Measurements from ENCODE around the gene LRP2. TPM values are rescaled to one million over a fixed set of nuclear protein-coding genes. Genes with fewer than 3 reads are reported as not detected.

LRP2 gene
- polyA plus RNA-seq, 4 donors: 0.01 to 10.4 TPM; not detected in 2

GRCh38 chr2:169302364-169302763, 60.0 kb downstream of the LRP2 start:
- Histone ChIP-seq H3K4me1 (ENCODE audit: control insufficient read depth in 3 of 3, insufficient read depth in 2 of 3, low read depth in 1 of 3, low read length in 2 of 3) (no peaks in the 10 kb centered on the region), H3K27me3 (ENCODE audit: control insufficient read depth in 3 of 3, insufficient read depth in 3 of 3, low read length in 3 of 3) (no peaks in the 10 kb centered on the region), H3K27ac (ENCODE audit: low read depth in 1 of 3, low read length in 2 of 3) (no peak overlapping the region), H3K9me3 (ENCODE audit: control insufficient read depth in 2 of 2, insufficient read depth in 1 of 2, low read depth in 1 of 2, low read length in 1 of 2) (no peaks in the 10 kb centered on the region), H3K4me3 (ENCODE audit: low read depth in 1 of 3, low read length in 3 of 3) (no peak overlapping the region), H3K36me3 (ENCODE audit: control insufficient read depth in 3 of 3, insufficient read depth in 2 of 3, low read depth in 1 of 3, low read length in 3 of 3) (no peaks in the 10 kb centered on the region)
- FAIRE-seq: no peak
- DNase-seq: no peak
- 57 to 86% (median 73%) methylated on average over 4 of the region's 4 CpGs for WGBS, 3 donors

- no peak for FAIRE-seq
- WGBS, 3 donors: 65 to 80% (median 75%) methylated on average over 4 of the region's 4 CpGs
- DNase-seq: no peak
- no peaks in the 10 kb centered on the region for H3K36me3 ChIP-seq (ENCODE audit: control insufficient read depth in 3 of 3, insufficient read depth in 2 of 3, low read depth in 1 of 3, low read length in 3 of 3)
- H3K27me3 ChIP-seq (ENCODE audit: control insufficient read depth in 3 of 3, insufficient read depth in 3 of 3, low read length in 3 of 3): no peaks in the 10 kb centered on the region
- no peak overlapping the region for H3K4me3 ChIP-seq (ENCODE audit: low read depth in 1 of 3, low read length in 3 of 3)
- H3K4me1 ChIP-seq (ENCODE audit: control insufficient read depth in 3 of 3, insufficient read depth in 2 of 3, low read depth in 1 of 3, low read length in 2 of 3): no peaks in the 10 kb centered on the region
- no peak overlapping the region for H3K27ac ChIP-seq (ENCODE audit: low read depth in 1 of 3, low read length in 2 of 3)
- no peaks in the 10 kb centered on the region for H3K9me3 ChIP-seq (ENCODE audit: control insufficient read depth in 2 of 2, insufficient read depth in 1 of 2, low read depth in 1 of 2, low read length in 1 of 2)
These were observed 60.6 kb downstream of the LRP2 start for GRCh38 chr2:169301596-169302335.

- no peaks in the 10 kb centered on the region for H3K4me1 ChIP-seq (ENCODE audit: control insufficient read depth in 3 of 3, insufficient read depth in 2 of 3, low read depth in 1 of 3, low read length in 2 of 3)
- no peaks in the 10 kb centered on the region for H3K27me3 ChIP-seq (ENCODE audit: control insufficient read depth in 3 of 3, insufficient read depth in 3 of 3, low read length in 3 of 3)
- DNase-seq (no peak), FAIRE-seq (no peak)
- no peak overlapping the region for H3K4me3 ChIP-seq (ENCODE audit: low read depth in 1 of 3, low read length in 3 of 3)
- WGBS, 3 donors: 39 to 48% (median 46%) methylated on average over 5 of the region's 5 CpGs
- no peaks in the 10 kb centered on the region for H3K9me3 ChIP-seq (ENCODE audit: control insufficient read depth in 2 of 2, insufficient read depth in 1 of 2, low read depth in 1 of 2, low read length in 1 of 2)
- no peak overlapping the region for H3K27ac ChIP-seq (ENCODE audit: low read depth in 1 of 3, low read length in 2 of 3)
- H3K36me3 ChIP-seq (ENCODE audit: control insufficient read depth in 3 of 3, insufficient read depth in 2 of 3, low read depth in 1 of 3, low read length in 3 of 3): no peaks in the 10 kb centered on the region
These were observed 61.5 kb downstream of the LRP2 start for GRCh38 chr2:169300636-169301530.

- no peak for FAIRE-seq
- H3K27me3 ChIP-seq (ENCODE audit: control insufficient read depth in 3 of 3, insufficient read depth in 3 of 3, low read length in 3 of 3): no peaks in the 10 kb centered on the region
- H3K4me1 ChIP-seq (ENCODE audit: control insufficient read depth in 3 of 3, insufficient read depth in 2 of 3, low read depth in 1 of 3, low read length in 2 of 3): no peaks in the 10 kb centered on the region
- no peak for DNase-seq
- no peaks in the 10 kb centered on the region for H3K9me3 ChIP-seq (ENCODE audit: control insufficient read depth in 2 of 2, insufficient read depth in 1 of 2, low read depth in 1 of 2, low read length in 1 of 2)
- H3K27ac ChIP-seq (ENCODE audit: low read depth in 1 of 3, low read length in 2 of 3): no peak overlapping the region
- H3K36me3 ChIP-seq (ENCODE audit: control insufficient read depth in 3 of 3, insufficient read depth in 2 of 3, low read depth in 1 of 3, low read length in 3 of 3): no peaks in the 10 kb centered on the region
- WGBS, 3 donors: 94 to 97% (median 96%) methylated on average over 1 of the region's 1 CpG
- H3K4me3 ChIP-seq (ENCODE audit: low read depth in 1 of 3, low read length in 3 of 3): no peak overlapping the region
These were observed 64.3 kb downstream of the LRP2 start for GRCh38 chr2:169298007-169298406.

- no peak overlapping the region for H3K27ac ChIP-seq (ENCODE audit: low read depth in 1 of 3, low read length in 2 of 3)
- no peaks in the 10 kb centered on the region for H3K9me3 ChIP-seq (ENCODE audit: control insufficient read depth in 2 of 2, insufficient read depth in 1 of 2, low read depth in 1 of 2, low read length in 1 of 2)
- no peak overlapping the region for H3K4me3 ChIP-seq (ENCODE audit: low read depth in 1 of 3, low read length in 3 of 3)
These were observed 68.2 kb downstream of the LRP2 start for GRCh38 chr2:169294001-169294675.

GRCh38 chr2:169291517-169291916, 70.8 kb downstream of the LRP2 start:
- FAIRE-seq (no peak), DNase-seq (no peak)
- H3K27ac ChIP-seq (ENCODE audit: low read depth in 1 of 3, low read length in 2 of 3): no peak overlapping the region
- H3K27me3 ChIP-seq (ENCODE audit: control insufficient read depth in 3 of 3, insufficient read depth in 3 of 3, low read length in 3 of 3): no peaks in the 10 kb centered on the region
- no peaks in the 10 kb centered on the region for H3K36me3 ChIP-seq (ENCODE audit: control insufficient read depth in 3 of 3, insufficient read depth in 2 of 3, low read depth in 1 of 3, low read length in 3 of 3)
- no peaks in the 10 kb centered on the region for H3K9me3 ChIP-seq (ENCODE audit: control insufficient read depth in 2 of 2, insufficient read depth in 1 of 2, low read depth in 1 of 2, low read length in 1 of 2)
- H3K4me1 ChIP-seq (ENCODE audit: control insufficient read depth in 3 of 3, insufficient read depth in 2 of 3, low read depth in 1 of 3, low read length in 2 of 3): no peaks in the 10 kb centered on the region
- H3K4me3 ChIP-seq (ENCODE audit: low read depth in 1 of 3, low read length in 3 of 3): no peak overlapping the region
- WGBS, 3 donors: 6 to 35% (median 31%) methylated on average over 2 of the region's 2 CpGs

More at GRCh38 chr2:169294001-169294675, 68.2 kb downstream of the LRP2 start:
- 70 to 78% (median 72%) methylated on average over 9 of the region's 9 CpGs for WGBS, 3 donors
- no peaks in the 10 kb centered on the region for H3K4me1 ChIP-seq (ENCODE audit: control insufficient read depth in 3 of 3, insufficient read depth in 2 of 3, low read depth in 1 of 3, low read length in 2 of 3)
- H3K36me3 ChIP-seq (ENCODE audit: control insufficient read depth in 3 of 3, insufficient read depth in 2 of 3, low read depth in 1 of 3, low read length in 3 of 3): no peaks in the 10 kb centered on the region
- DNase-seq (no peak), FAIRE-seq (no peak)
- H3K27me3 ChIP-seq (ENCODE audit: control insufficient read depth in 3 of 3, insufficient read depth in 3 of 3, low read length in 3 of 3): no peaks in the 10 kb centered on the region

- H3K9me3 ChIP-seq (ENCODE audit: control insufficient read depth in 2 of 2, insufficient read depth in 1 of 2, low read depth in 1 of 2, low read length in 1 of 2): no peaks in the 10 kb centered on the region
- no peaks in the 10 kb centered on the region for H3K36me3 ChIP-seq (ENCODE audit: control insufficient read depth in 3 of 3, insufficient read depth in 2 of 3, low read depth in 1 of 3, low read length in 3 of 3)
- no peak overlapping the region for H3K4me3 ChIP-seq (ENCODE audit: low read depth in 1 of 3, low read length in 3 of 3)
- 54 to 66% (median 60%) methylated on average over 3 of the region's 3 CpGs for WGBS, 3 donors
- no peaks in the 10 kb centered on the region for H3K27me3 ChIP-seq (ENCODE audit: control insufficient read depth in 3 of 3, insufficient read depth in 3 of 3, low read length in 3 of 3)
- no peaks in the 10 kb centered on the region for H3K4me1 ChIP-seq (ENCODE audit: control insufficient read depth in 3 of 3, insufficient read depth in 2 of 3, low read depth in 1 of 3, low read length in 2 of 3)
- no peak overlapping the region for H3K27ac ChIP-seq (ENCODE audit: low read depth in 1 of 3, low read length in 2 of 3)
- FAIRE-seq (no peak), DNase-seq (no peak)
These were observed 71.9 kb downstream of the LRP2 start for GRCh38 chr2:169290433-169290832.

- no peak for DNase-seq
These were observed 74.7 kb downstream of the LRP2 start for GRCh38 chr2:169287666-169288065.

More at GRCh38 chr2:169287666-169288065, 74.7 kb downstream of the LRP2 start:
- FAIRE-seq: no peak
- H3K4me3 ChIP-seq (ENCODE audit: low read depth in 1 of 3, low read length in 3 of 3): no peak overlapping the region
- H3K9me3 ChIP-seq (ENCODE audit: control insufficient read depth in 2 of 2, insufficient read depth in 1 of 2, low read depth in 1 of 2, low read length in 1 of 2): no peaks in the 10 kb centered on the region
- H3K27ac ChIP-seq (ENCODE audit: low read depth in 1 of 3, low read length in 2 of 3): no peak overlapping the region
- peaks cover 0 to 3% (median 0%) of the 10 kb centered on the region in 3 donors for H3K27me3 ChIP-seq (ENCODE audit: control insufficient read depth in 3 of 3, insufficient read depth in 3 of 3, low read length in 3 of 3)
- H3K4me1 ChIP-seq (ENCODE audit: control insufficient read depth in 3 of 3, insufficient read depth in 2 of 3, low read depth in 1 of 3, low read length in 2 of 3): no peaks in the 10 kb centered on the region
- no peaks in the 10 kb centered on the region for H3K36me3 ChIP-seq (ENCODE audit: control insufficient read depth in 3 of 3, insufficient read depth in 2 of 3, low read depth in 1 of 3, low read length in 3 of 3)

Measured in small intestine (tissue), 7 donors.